ENCODE data around the gene UFC1.

GRCh38 chr1:161164901-161165610 lies 11.3 kb downstream of the UFC1 start:
- TF ChIP-seq EZH2 (IDR thresholded peaks at IDR 0.05; ENCODE audit: borderline replicate concordance, insufficient read depth, low read length, poor library complexity, severe bottlenecking): no peak
- no peak for TF ChIP-seq CTCF (IDR thresholded peaks at IDR 0.05; ENCODE audit: poor library complexity, severe bottlenecking)
- no peak for TF ChIP-seq RAD21 (conservative IDR thresholded peaks at IDR 0.05)
